Upper lobe of right lung (tissue), 1 donor: Measurements from ENCODE around the gene ZNF200. TPM values are rescaled to one million over a fixed set of nuclear protein-coding genes. Genes with fewer than 3 reads are reported as not detected.
"Not testable (repeated sequence)": the region's sequence is repeated elsewhere in the genome, so short reads cannot be mapped to it uniquely, and the experiment has no call there.

Experiments
- ATAC-seq: fragments of 200-7000 bp; cut with Tn5 transposase; one replicate; pipeline ENCODE4 v1.9.1; 2020; ENCODE audit warnings: mild to moderate bottlenecking, moderate library complexity
- DNase-seq: peaks from one replicate; pipeline ENCODE4 v3.0.0-alpha.2; 2020
- H3K27ac ChIP-seq: fragments of 200-600 bp; one replicate; pipeline ENCODE4 v1.8.0; 2022
- H3K27me3 ChIP-seq: fragments of 200-600 bp; one replicate; pipeline ENCODE4 v1.8.0; 2022; ENCODE audit warnings: mild to moderate bottlenecking
- H3K36me3 ChIP-seq: fragments of 200-600 bp; one replicate; pipeline ENCODE4 v1.8.0; 2022
- H3K4me1 ChIP-seq: fragments of 200-600 bp; one replicate; pipeline ENCODE4 v1.8.0; 2022
- H3K4me3 ChIP-seq: fragments of 200-600 bp; one replicate; pipeline ENCODE4 v1.8.0; 2022; ENCODE audit warnings: mild to moderate bottlenecking
- H3K9me3 ChIP-seq: fragments of 200-600 bp; one replicate; pipeline ENCODE4 v1.8.0; 2022
- intact Hi-C: fragments of 100-400 bp; cut with DNase I; formaldehyde crosslinking; loops from one replicate; pipeline ENCODE4 v1.11.0; 2022
- total RNA-seq: library from RNA; stranded (reverse); fragmentation: NEBNext Ultra II Directional; extraction: Animal tissue kit (Norgen Biotek cat#: 25700); gene quantifications from one replicate; pipeline ENCODE4 v1.2.1, GENCODE V29; 2021
- TF ChIP-seq, protein P1 (sequence below): fragments of 200-600 bp; IDR thresholded peaks from one replicate; pipeline ENCODE4 v1.8.0; 2022; ENCODE audit warnings: antibody characterized with exemption
- donor health status: DM: no; HTN: yes; CAD: no; lungs with severe emphysema.

Gene ZNF200
- total RNA-seq, 1 donor from 2014 or later = 7.4 TPM

DNA sequence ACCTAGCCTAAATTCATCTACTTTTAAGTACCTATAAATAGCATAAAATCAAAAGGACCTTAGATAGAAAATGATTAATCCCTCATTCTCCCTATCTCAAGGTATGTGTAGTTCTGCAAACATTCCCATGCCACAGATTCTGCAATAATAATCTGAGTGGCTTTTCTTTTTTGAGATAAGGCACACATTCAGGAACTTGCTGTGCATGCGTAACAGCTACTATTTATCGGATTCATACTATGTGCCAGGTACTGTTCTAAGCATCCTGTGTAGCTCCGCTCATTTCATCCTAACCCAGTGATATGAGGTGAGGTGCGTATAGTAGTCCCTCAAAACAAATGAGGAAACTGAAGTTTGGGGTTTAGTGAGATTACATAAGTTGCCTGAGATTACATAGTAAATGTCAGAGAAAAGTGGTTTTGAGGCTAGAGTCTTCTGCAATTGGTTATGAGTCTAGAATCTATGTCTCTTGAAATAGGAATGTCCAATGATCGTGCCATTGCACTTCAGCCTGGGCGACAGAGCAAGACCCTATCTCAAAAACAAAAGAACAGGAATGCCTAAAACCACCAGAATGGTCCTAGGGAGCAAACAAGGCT lies 46.4 kb upstream of the ZNF200 start:
- no peaks in the 10 kb centered on the region for H3K9me3 ChIP-seq
- peaks cover 10% of the 10 kb centered on the region for H3K36me3 ChIP-seq
- TF ChIP-seq, protein P1, sequence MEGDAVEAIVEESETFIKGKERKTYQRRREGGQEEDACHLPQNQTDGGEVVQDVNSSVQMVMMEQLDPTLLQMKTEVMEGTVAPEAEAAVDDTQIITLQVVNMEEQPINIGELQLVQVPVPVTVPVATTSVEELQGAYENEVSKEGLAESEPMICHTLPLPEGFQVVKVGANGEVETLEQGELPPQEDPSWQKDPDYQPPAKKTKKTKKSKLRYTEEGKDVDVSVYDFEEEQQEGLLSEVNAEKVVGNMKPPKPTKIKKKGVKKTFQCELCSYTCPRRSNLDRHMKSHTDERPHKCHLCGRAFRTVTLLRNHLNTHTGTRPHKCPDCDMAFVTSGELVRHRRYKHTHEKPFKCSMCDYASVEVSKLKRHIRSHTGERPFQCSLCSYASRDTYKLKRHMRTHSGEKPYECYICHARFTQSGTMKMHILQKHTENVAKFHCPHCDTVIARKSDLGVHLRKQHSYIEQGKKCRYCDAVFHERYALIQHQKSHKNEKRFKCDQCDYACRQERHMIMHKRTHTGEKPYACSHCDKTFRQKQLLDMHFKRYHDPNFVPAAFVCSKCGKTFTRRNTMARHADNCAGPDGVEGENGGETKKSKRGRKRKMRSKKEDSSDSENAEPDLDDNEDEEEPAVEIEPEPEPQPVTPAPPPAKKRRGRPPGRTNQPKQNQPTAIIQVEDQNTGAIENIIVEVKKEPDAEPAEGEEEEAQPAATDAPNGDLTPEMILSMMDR = no peak
- no peak for DNase-seq
- H3K4me3 ChIP-seq = no peak overlapping the region
- no peak for ATAC-seq
- H3K27ac ChIP-seq = no peak overlapping the region
- intact Hi-C loops = no loop called here
- H3K4me1 ChIP-seq = peaks cover 14% of the 10 kb centered on the region
- H3K27me3 ChIP-seq = no peaks in the 10 kb centered on the region

- Histone ChIP-seq H3K27ac (no peak overlapping the region), H3K9me3 (no peaks in the 10 kb centered on the region), H3K4me1 (no peaks in the 10 kb centered on the region), H3K36me3 (no peaks in the 10 kb centered on the region), H3K4me3 (no peak overlapping the region), H3K27me3 (no peaks in the 10 kb centered on the region)
- no peak for DNase-seq
- intact Hi-C loops = no loop called here
- ATAC-seq = no peak
- TF ChIP-seq, protein P1 = no peak
Measured at GRCh38 chr16:3276679-3277078, 41.7 kb upstream of the ZNF200 start.

DNA sequence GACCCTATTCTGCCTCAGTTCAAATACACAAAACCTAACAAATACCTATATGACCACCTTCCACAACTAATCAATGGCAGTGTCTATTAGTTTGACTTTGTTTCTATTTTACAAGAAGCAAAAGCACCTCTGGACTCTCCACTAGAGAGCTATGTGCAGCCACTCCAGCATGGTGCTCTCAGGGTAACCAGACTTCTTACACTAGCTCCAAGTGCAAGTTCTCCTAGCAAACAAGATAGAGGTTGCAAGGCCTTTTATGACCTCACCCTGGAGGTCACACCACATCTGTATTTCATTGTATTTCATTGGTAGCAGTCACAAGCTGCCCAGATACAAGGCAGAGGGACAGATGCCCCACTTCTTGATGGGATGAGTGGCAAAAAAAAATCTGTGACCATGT lies 40.0 kb upstream of the ZNF200 start:
- Histone ChIP-seq H3K36me3 (no peaks in the 10 kb centered on the region), H3K27ac (no peak overlapping the region), H3K4me1 (no peaks in the 10 kb centered on the region), H3K27me3 (no peaks in the 10 kb centered on the region), H3K4me3 (no peak overlapping the region), H3K9me3 (no peaks in the 10 kb centered on the region)
- no peak for ATAC-seq
- TF ChIP-seq, protein P1 = no peak
- intact Hi-C loops = no loop called here
- DNase-seq = no peak

DNA sequence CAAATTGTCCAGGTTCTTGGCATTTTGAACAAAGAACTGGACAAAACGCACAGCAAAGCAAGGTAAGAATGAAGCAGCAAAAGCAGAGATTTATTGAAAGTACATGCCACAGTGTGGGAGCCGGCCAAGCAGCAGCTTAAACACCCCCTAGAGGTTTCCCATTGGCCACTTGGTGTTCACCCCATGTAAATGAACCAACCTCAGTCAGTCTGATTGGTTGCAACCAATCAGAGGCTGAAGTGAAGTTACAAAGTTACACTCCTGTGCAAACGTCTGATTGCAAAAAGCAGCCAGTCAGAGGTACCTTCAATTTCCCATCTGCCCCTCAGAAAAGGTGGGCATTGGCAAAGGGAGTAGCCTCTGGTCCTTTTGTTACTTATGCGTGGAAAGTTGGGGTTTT lies 39.5 kb upstream of the ZNF200 start:
- ATAC-seq (no peak), DNase-seq (no peak)
- no peak overlapping the region for H3K27ac ChIP-seq
- no peak overlapping the region for H3K4me3 ChIP-seq
- H3K4me1 ChIP-seq = no peaks in the 10 kb centered on the region
- TF ChIP-seq, protein P1 = no peak
- no peaks in the 10 kb centered on the region for H3K36me3 ChIP-seq
- intact Hi-C loops = no loop called here
- H3K9me3 ChIP-seq = no peaks in the 10 kb centered on the region
- no peaks in the 10 kb centered on the region for H3K27me3 ChIP-seq

- ATAC-seq, H3K36me3 ChIP-seq, DNase-seq, H3K9me3 ChIP-seq, H3K4me1 ChIP-seq, H3K27ac ChIP-seq, H3K4me3 ChIP-seq, H3K27me3 ChIP-seq, intact Hi-C loops: not testable (repeated sequence)
Measured at GRCh38 chr16:3271281-3271680, 36.3 kb upstream of the ZNF200 start.

DNA sequence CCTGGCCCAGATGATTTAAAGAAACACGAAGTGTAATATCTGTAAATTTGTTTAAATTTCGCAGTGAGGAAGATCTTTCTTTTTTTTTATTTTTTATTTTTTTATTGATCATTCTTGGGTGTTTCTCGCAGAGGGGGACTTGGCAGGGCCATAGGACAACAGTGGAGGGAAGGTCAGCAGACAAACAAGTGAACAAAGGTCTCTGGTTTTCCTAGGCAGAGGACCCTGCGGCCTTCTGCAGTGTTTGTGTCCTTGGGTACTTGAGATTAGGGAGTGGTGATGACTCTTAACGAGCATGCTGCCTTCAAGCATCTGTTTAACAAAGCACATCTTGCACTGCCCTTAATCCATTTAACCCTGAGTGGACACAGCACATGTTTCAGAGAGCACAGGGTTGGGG lies 35.8 kb upstream of the ZNF200 start:
- H3K27ac ChIP-seq, intact Hi-C loops, H3K4me1 ChIP-seq, H3K36me3 ChIP-seq, H3K27me3 ChIP-seq, DNase-seq, H3K4me3 ChIP-seq, H3K9me3 ChIP-seq, ATAC-seq: not testable (repeated sequence)

DNA sequence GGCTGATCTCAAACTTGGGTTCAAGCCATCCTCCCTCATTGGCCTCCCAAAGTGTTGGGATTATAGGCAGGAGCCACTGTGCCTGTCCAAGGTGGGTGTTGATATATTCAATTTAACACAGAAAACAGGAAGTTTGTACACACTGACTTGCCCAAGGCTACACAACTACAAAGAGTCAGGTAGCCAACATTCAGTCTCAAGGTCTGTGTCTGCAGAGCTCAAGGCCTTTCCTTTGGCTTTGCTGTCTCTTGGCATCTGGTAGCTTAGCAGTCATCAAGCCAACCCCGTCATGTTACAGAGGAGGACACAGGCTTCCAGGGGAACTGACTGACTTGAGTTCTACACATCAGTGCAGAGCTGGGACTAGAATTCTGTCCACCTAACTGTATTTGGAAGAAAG lies 33.3 kb upstream of the ZNF200 start:
- Histone ChIP-seq H3K9me3 (no peaks in the 10 kb centered on the region), H3K27me3 (no peaks in the 10 kb centered on the region), H3K4me1 (peaks cover 12% of the 10 kb centered on the region), H3K36me3 (no peaks in the 10 kb centered on the region), H3K4me3 (no peak overlapping the region), H3K27ac (no peak overlapping the region)
- ATAC-seq (no peak), DNase-seq (no peak)
- TF ChIP-seq, protein P1 = no peak
- intact Hi-C loops = no loop called here
